ENCODE measurements around the gene GRM1.

GRM1 gene

DNA sequence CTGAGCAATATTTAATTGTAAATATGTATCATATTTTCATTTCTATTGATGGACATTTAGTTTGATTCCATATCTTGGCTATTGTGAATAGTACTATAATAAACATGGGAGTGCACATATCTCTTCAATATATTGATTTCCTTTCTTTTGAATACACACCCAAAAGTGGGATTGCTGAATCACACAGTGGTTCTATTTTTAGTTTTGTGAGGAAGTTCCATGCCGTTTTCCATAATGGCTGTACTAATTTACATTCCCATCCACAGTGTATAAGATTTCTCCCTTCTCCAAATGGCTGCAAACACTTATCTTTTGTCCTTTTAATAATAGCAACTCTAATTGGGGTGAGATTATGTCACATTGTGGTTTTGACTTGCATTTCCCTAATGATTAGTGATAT is 428.0 kb downstream of the GRM1 start:
- DNase-seq (ENCODE audit: low read depth) = no peak
- TF ChIP-seq, protein P1, sequence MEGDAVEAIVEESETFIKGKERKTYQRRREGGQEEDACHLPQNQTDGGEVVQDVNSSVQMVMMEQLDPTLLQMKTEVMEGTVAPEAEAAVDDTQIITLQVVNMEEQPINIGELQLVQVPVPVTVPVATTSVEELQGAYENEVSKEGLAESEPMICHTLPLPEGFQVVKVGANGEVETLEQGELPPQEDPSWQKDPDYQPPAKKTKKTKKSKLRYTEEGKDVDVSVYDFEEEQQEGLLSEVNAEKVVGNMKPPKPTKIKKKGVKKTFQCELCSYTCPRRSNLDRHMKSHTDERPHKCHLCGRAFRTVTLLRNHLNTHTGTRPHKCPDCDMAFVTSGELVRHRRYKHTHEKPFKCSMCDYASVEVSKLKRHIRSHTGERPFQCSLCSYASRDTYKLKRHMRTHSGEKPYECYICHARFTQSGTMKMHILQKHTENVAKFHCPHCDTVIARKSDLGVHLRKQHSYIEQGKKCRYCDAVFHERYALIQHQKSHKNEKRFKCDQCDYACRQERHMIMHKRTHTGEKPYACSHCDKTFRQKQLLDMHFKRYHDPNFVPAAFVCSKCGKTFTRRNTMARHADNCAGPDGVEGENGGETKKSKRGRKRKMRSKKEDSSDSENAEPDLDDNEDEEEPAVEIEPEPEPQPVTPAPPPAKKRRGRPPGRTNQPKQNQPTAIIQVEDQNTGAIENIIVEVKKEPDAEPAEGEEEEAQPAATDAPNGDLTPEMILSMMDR (IDR thresholded peaks at IDR 0.05; ENCODE audit: insufficient read depth, low read depth, low read length, missing control alignments) = no peak
- H3K4me3 ChIP-seq (ENCODE audit: low read depth, low read length) = no peak overlapping the region

DNA sequence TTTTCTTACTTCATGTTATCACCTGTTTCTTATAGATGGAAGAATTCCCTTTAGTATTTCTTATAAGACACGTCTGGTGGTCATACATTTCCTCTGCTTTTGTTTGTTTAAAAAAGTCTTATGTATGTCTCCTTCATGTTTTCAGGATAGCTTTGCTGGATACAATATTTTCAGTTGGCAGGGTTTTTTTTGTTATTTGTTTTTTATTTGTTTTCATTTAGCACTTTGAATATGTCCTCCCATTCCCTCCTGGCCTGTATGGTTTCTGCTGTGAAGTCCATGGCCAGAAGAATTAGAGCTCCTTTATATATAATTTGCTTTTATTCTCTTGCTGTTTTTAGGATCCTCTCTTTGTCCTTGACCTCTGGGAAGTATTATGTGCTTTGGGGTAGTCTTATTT is 432.1 kb downstream of the GRM1 start:
- DNase-seq (ENCODE audit: low read depth) = no peak
- TF ChIP-seq, protein P1 (IDR thresholded peaks at IDR 0.05; ENCODE audit: insufficient read depth, low read depth, low read length, missing control alignments) = no peak
- H3K4me3 ChIP-seq (ENCODE audit: low read depth, low read length) = no peak overlapping the region

DNA sequence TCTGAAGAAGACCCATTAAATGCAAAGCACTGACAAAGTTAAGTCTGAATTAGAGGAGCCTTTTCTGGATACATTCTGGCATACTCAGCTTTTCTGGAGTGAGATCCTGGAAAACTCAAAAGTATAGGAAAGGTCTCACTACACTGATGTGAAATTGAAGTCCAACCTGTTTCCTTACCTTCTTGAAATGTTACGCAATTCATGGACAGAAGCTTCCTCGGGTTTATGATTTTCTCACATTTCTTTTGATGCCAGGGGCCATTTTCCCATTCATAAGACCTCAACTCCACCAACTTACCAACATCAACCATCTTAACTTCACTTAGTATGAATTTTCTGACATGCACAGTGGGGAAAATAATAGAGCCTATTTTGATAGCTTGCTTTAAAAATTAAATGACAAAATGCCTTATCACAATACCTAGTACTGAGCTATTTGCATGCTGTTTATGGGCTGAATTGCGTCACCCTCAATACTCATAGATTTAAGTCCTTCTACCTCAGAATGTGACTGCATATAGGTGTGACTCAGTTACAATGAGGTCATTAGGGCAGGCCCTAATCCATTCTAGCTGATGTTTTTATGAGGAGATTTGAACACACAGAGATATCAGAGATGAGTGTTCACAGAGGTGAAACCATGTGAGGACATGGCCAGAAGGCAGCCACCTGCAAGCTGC is 441.4 kb downstream of the GRM1 start:
- TF ChIP-seq, protein P1 (IDR thresholded peaks at IDR 0.05; ENCODE audit: insufficient read depth, low read depth, low read length, missing control alignments) = no peak
- no peak for DNase-seq (ENCODE audit: low read depth)
- H3K4me3 ChIP-seq (ENCODE audit: low read depth, low read length) = no peak overlapping the region

DNA sequence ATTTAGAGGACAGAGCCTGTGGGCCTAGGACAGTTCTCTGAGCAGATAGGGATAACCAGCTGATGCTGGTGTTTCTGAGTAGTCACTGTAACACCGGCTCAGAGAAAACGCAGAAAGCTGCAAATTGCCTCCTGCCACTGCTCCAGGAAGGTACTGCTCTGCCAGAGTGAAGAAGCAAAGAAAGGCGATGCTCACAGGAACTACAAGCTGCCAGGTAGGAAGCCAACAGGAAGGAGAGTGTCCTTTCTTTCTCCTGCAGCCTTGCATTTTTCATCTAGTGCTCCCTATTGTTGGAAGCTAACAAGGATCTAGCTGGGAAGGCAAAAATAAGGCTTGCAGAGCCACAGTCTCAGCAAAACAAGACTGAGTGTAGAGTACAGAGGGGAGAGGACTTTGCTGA is 444.1 kb downstream of the GRM1 start:
- DNase-seq (ENCODE audit: low read depth) = no peak
- TF ChIP-seq, protein P1 (IDR thresholded peaks at IDR 0.05; ENCODE audit: insufficient read depth, low read depth, low read length, missing control alignments) = no peak
- no peak overlapping the region for H3K4me3 ChIP-seq (ENCODE audit: low read depth, low read length)

DNA sequence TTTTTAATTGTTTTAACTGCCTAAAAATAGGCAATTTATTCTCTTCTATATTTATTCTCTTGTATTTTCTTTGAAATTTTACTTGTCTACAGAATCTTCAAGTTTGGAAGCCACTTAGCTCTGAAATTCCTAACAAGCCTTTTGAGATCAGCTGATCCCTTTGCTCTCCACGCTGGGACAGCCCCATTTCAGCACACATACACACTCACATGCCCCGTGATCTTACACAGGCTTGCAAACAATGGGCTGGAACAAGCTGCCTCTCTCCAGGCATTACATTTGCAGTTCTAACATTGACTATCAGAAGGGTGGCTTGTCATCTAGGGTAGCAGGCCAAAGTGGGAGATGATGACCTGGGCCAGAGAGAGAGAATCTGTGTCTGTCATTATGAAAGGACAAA is 452.7 kb downstream of the GRM1 start:
- no peak overlapping the region for H3K4me3 ChIP-seq (ENCODE audit: low read depth, low read length)
- no peak for DNase-seq (ENCODE audit: low read depth)
- TF ChIP-seq, protein P1 (IDR thresholded peaks at IDR 0.05; ENCODE audit: insufficient read depth, low read depth, low read length, missing control alignments) = no peak

DNA sequence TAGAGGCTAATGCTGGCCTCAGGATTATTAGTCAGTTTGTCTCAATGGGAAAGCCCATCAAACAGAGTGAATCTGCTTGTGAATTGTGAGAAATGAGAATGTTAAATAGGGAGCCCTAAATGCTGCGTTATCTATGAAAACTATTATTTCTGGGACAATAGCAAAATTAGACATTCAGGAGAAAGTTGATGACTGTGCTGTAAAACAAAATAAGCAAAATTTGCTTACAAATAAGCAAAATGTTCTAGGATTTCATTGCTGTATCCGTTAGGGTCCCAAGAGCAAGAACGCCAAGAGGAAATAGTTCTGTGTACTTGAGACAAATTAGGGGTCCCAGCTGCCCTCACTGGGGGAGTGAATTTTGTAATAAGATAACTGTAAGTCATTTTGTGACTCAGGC is 455.5 kb downstream of the GRM1 start:
- TF ChIP-seq, protein P1 (IDR thresholded peaks at IDR 0.05; ENCODE audit: insufficient read depth, low read depth, low read length, missing control alignments) = no peak
- no peak overlapping the region for H3K4me3 ChIP-seq (ENCODE audit: low read depth, low read length)
- no peak for DNase-seq (ENCODE audit: low read depth)

All from GM12865 (cell line).